ENCODE measurements around the gene KIAA1143. TPM values are rescaled to one million over a fixed set of nuclear protein-coding genes. Genes with fewer than 3 reads are reported as not detected.

The KIAA1143 gene
- total RNA-seq, 1 experiment from 2014 or later, result 20.4 TPM

- no peak overlapping the region for H3K27ac ChIP-seq (ENCODE audit: low read length)
- no TSS peak for BruUV-seq (replicated peaks)
- no peaks in the 10 kb centered on the region for H3K4me1 ChIP-seq (ENCODE audit: insufficient read depth, low read length)
- TF ChIP-seq CTCF (conservative IDR thresholded peaks at IDR 0.05; ENCODE audit: low read depth, low read length) (no peak), EZH2phosphoT487 (IDR thresholded peaks at IDR 0.05; ENCODE audit: borderline replicate concordance, low read length) (no peak), EZH2 (IDR thresholded peaks at IDR 0.05; ENCODE audit: low read length, unreplicated experiment) (no peak)
- no peaks in the 10 kb centered on the region for H4K20me1 ChIP-seq (ENCODE audit: low read length)
- no peak overlapping the region for H3K4me2 ChIP-seq (ENCODE audit: low read length)
- ChIA-PET POLR2A (ENCODE audit: unreplicated experiment) (no interaction called here), CTCF (no interaction called here)
- DNase-seq (no peak), ATAC-seq (no peak)
- no peaks in the 10 kb centered on the region for H3K79me2 ChIP-seq (ENCODE audit: low read length)
- intact Hi-C loops (cut with micrococcal nuclease), result no loop called here
- H2AFZ ChIP-seq (ENCODE audit: low read length), result no peak overlapping the region
- peaks cover 63% of the 10 kb centered on the region for H3K36me3 ChIP-seq (ENCODE audit: low read depth, low read length)
- no peaks in the 10 kb centered on the region for H3K27me3 ChIP-seq (ENCODE audit: low read length)
- H3K4me3 ChIP-seq (ENCODE audit: low read length), result no peak overlapping the region
- no peaks in the 10 kb centered on the region for H3F3A ChIP-seq (ENCODE audit: low read length, unreplicated experiment)
- no peaks in the 10 kb centered on the region for H3K9me2 ChIP-seq (replicated peaks; ENCODE audit: low read length)
- no peaks in the 10 kb centered on the region for H3K9me3 ChIP-seq (ENCODE audit: low read length)
- H3K9ac ChIP-seq (ENCODE audit: low read length), result no peak overlapping the region
Measured at GRCh38 chr3:44782891-44783290, 21.5 kb upstream of the KIAA1143 start.

- POLR2A ChIA-PET (ENCODE audit: unreplicated experiment), result interaction anchor here (0.5 to 0.6 kb wide), 2 partner anchors 10 to 727 kb away, joined by 3 read pairs; no protein-coding TSS in a partner anchor
- CTCF ChIA-PET, result no interaction called here
- no TSS peak for BruUV-seq (replicated peaks)
Measured at GRCh38 chr3:44772099-44772442, 10.7 kb upstream of the KIAA1143 start.

More at GRCh38 chr3:44772099-44772442, 10.7 kb upstream of the KIAA1143 start:
- intact Hi-C loops (cut with micrococcal nuclease), result no loop called here
- no peaks in the 10 kb centered on the region for H3K27me3 ChIP-seq (ENCODE audit: low read length)
- DNase-seq, result no peak
- H3F3A ChIP-seq (ENCODE audit: low read length, unreplicated experiment), result no peaks in the 10 kb centered on the region
- H3K27ac ChIP-seq (ENCODE audit: low read length), result no peak overlapping the region
- no peak overlapping the region for H2AFZ ChIP-seq (ENCODE audit: low read length)
- no peaks in the 10 kb centered on the region for H4K20me1 ChIP-seq (ENCODE audit: low read length)
- ATAC-seq, result no peak
- H3K9me3 ChIP-seq (ENCODE audit: low read length), result peaks cover 29% of the 10 kb centered on the region
- no peaks in the 10 kb centered on the region for H3K4me1 ChIP-seq (ENCODE audit: insufficient read depth, low read length)
- H3K9ac ChIP-seq (ENCODE audit: low read length), result no peak overlapping the region
- no peak overlapping the region for H3K4me2 ChIP-seq (ENCODE audit: low read length)
- H3K36me3 ChIP-seq (ENCODE audit: low read depth, low read length), result peaks cover 80% of the 10 kb centered on the region
- no peak for TF ChIP-seq CTCF (conservative IDR thresholded peaks at IDR 0.05; ENCODE audit: low read depth, low read length)
- TF ChIP-seq EZH2phosphoT487 (IDR thresholded peaks at IDR 0.05; ENCODE audit: borderline replicate concordance, low read length), result no peak
- no peak for TF ChIP-seq EZH2 (IDR thresholded peaks at IDR 0.05; ENCODE audit: low read length, unreplicated experiment)
- H3K79me2 ChIP-seq (ENCODE audit: low read length), result peaks cover 59% of the 10 kb centered on the region
- H3K9me2 ChIP-seq (replicated peaks; ENCODE audit: low read length), result no peaks in the 10 kb centered on the region
- no peak overlapping the region for H3K4me3 ChIP-seq (ENCODE audit: low read length)

All from PC-3 (cell line).